Endothelial cell (in vitro differentiated cells): ENCODE measurements around the gene RPAIN. TPM values are rescaled to one million over a fixed set of nuclear protein-coding genes. Genes with fewer than 3 reads are reported as not detected.
A peak's percentile ranks its signal among the peaks of the same experiment; 100 is the strongest.

Experiments
- DNase-seq: peaks from one replicate; pipeline ENCODE4 v3.0.0; 2021; ENCODE audit warnings: low spot score
- H3K27ac Mint-ChIP-seq: one replicate; pipeline ENCODE4 v1.8.0; 2021; ENCODE audit warnings: mixed read lengths, inconsistent platforms; ENCODE audit not compliant: unreplicated experiment
- H3K27me3 Mint-ChIP-seq: one replicate; pipeline ENCODE4 v1.8.0; 2021; ENCODE audit warnings: mild to moderate bottlenecking, moderate library complexity, mixed read lengths, inconsistent platforms; ENCODE audit not compliant: unreplicated experiment
- H3K36me3 Mint-ChIP-seq: one replicate; pipeline ENCODE4 v1.8.0; 2021; ENCODE audit warnings: mild to moderate bottlenecking, low read depth, mixed read lengths, inconsistent platforms; ENCODE audit not compliant: unreplicated experiment
- H3K4me1 Mint-ChIP-seq: one replicate; pipeline ENCODE4 v1.8.0; 2021; ENCODE audit warnings: mild to moderate bottlenecking, mixed read lengths, inconsistent platforms; ENCODE audit not compliant: unreplicated experiment
- H3K4me3 Mint-ChIP-seq: one replicate; pipeline ENCODE4 v1.8.0; 2021; ENCODE audit warnings: mild to moderate bottlenecking, mixed read lengths, inconsistent platforms; ENCODE audit not compliant: unreplicated experiment
- H3K9me3 Mint-ChIP-seq: one replicate; pipeline ENCODE4 v1.8.0; 2021; ENCODE audit warnings: mixed read lengths, inconsistent platforms; ENCODE audit not compliant: unreplicated experiment
- CTCF ChIP-seq: fragments of 200-600 bp; sonication (generic); IDR thresholded peaks from one replicate; pipeline ENCODE4 v1.5.0; 2021; ENCODE audit warnings: antibody characterized with exemption; ENCODE audit not compliant: unreplicated experiment
- total RNA-seq: library from RNA; stranded (reverse); fragmentation: NEBNext Ultra II Directional; extraction: Animal tissue kit (Norgen Biotek cat#: 25700); gene quantifications from one replicate; pipeline ENCODE4 v1.2.1, GENCODE V29; 2021; ENCODE audit not compliant: unreplicated experiment

RPAIN gene
- total RNA-seq, 1 donor from 2014 or later = 47.7 TPM

GRCh38 chr17:5379351-5380107 is 40.5 kb upstream of the RPAIN start:
- Mint-ChIP-seq H3K4me1 (peaks cover 15% of the 10 kb centered on the region), H3K27me3 (peaks cover 1% of the 10 kb centered on the region), H3K4me3 (no peak overlapping the region), H3K9me3 (no peaks in the 10 kb centered on the region), H3K27ac (no peak overlapping the region), H3K36me3 (peaks cover 39% of the 10 kb centered on the region)
- DNase-seq = no peak
- TF ChIP-seq CTCF = no peak

GRCh38 chr17:5380491-5381135 is 39.4 kb upstream of the RPAIN start:
- TF ChIP-seq CTCF = no peak
- peak overlapping the region; percentile 50 for H3K4me3 Mint-ChIP-seq
- H3K36me3 Mint-ChIP-seq = peaks cover 39% of the 10 kb centered on the region
- H3K9me3 Mint-ChIP-seq = no peaks in the 10 kb centered on the region
- DNase-seq = no peak
- H3K4me1 Mint-ChIP-seq = peaks cover 15% of the 10 kb centered on the region
- H3K27ac Mint-ChIP-seq = peak overlapping the region; percentile 0
- H3K27me3 Mint-ChIP-seq = peaks cover 1% of the 10 kb centered on the region

- DNase-seq = no peak
- H3K9me3 Mint-ChIP-seq = no peaks in the 10 kb centered on the region
- TF ChIP-seq CTCF = no peak
- peaks cover 15% of the 10 kb centered on the region for H3K4me1 Mint-ChIP-seq
- peaks cover 41% of the 10 kb centered on the region for H3K36me3 Mint-ChIP-seq
- peak overlapping the region; percentile 73 for H3K27ac Mint-ChIP-seq
- peaks cover 1% of the 10 kb centered on the region for H3K27me3 Mint-ChIP-seq
- H3K4me3 Mint-ChIP-seq = peak overlapping the region; percentile 31
Observed at GRCh38 chr17:5381542-5381941, 38.4 kb upstream of the RPAIN start.

- H3K9me3 Mint-ChIP-seq = no peaks in the 10 kb centered on the region
- no peak for TF ChIP-seq CTCF
- peak overlapping the region; percentile 7 for H3K4me3 Mint-ChIP-seq
- H3K4me1 Mint-ChIP-seq = no peaks in the 10 kb centered on the region
- peaks cover 50% of the 10 kb centered on the region for H3K36me3 Mint-ChIP-seq
- H3K27ac Mint-ChIP-seq = no peak overlapping the region
- peaks cover 2% of the 10 kb centered on the region for H3K27me3 Mint-ChIP-seq
- DNase-seq = no peak
Observed at GRCh38 chr17:5391678-5392077, 28.3 kb upstream of the RPAIN start.

- TF ChIP-seq CTCF = no peak
- Mint-ChIP-seq H3K9me3 (no peaks in the 10 kb centered on the region), H3K27ac (no peak overlapping the region), H3K27me3 (peaks cover 1% of the 10 kb centered on the region), H3K4me3 (no peak overlapping the region), H3K4me1 (no peaks in the 10 kb centered on the region), H3K36me3 (peaks cover 31% of the 10 kb centered on the region)
- DNase-seq = no peak
Observed at GRCh38 chr17:5396612-5397011, 23.4 kb upstream of the RPAIN start.
